IgD-negative memory B cell (primary cell): Measurements from ENCODE around the gene TMED1. TPM values are rescaled to one million over a fixed set of nuclear protein-coding genes. Genes with fewer than 3 reads are reported as not detected.
"Not testable (repeated sequence)": the region's sequence is repeated elsewhere in the genome, so short reads cannot be mapped to it uniquely, and the experiment has no call there.

ENCODE experiments used
- H3K27ac Mint-ChIP-seq, 3 donors: one replicate each; pipeline ENCODE4 v1.8.0; 2020 to 2022; ENCODE audit warnings: mild to moderate bottlenecking in 3 of 3, mixed read lengths in 3 of 3, moderate library complexity in 1 of 3
- H3K27me3 Mint-ChIP-seq: one replicate; pipeline ENCODE4 v1.8.0; 2021; ENCODE audit warnings: mixed read lengths
- H3K36me3 Mint-ChIP-seq: one replicate; pipeline ENCODE4 v1.8.0; 2020; ENCODE audit warnings: mild to moderate bottlenecking, mixed read lengths
- H3K4me1 Mint-ChIP-seq, 3 donors: one replicate each; pipeline ENCODE4 v1.8.0; 2020 to 2022; ENCODE audit warnings: mixed read lengths in 3 of 3, mild to moderate bottlenecking in 1 of 3
- H3K4me3 Mint-ChIP-seq, 4 donors: one replicate each; pipeline ENCODE4 v1.8.0; 2020 to 2022; ENCODE audit warnings: mild to moderate bottlenecking in 4 of 4, mixed read lengths in 4 of 4, moderate library complexity in 3 of 4
- H3K9me3 Mint-ChIP-seq, 3 donors: one replicate each; pipeline ENCODE4 v1.8.0; 2020 to 2021; ENCODE audit warnings: mixed read lengths in 3 of 3, mild to moderate bottlenecking in 1 of 3
- polyA plus RNA-seq: library from polyadenylated mRNA; unstranded; fragments of 300-500 nt; fragmentation: Illumina TruSeq; gene quantifications from one replicate; pipeline ENCODE4 v1.2.3, GENCODE V29; 2021

The TMED1 gene
- polyA plus RNA-seq, 1 donor from 2014 or later, result 26.9 TPM

- peaks cover 4% of the 10 kb centered on the region for H3K36me3 Mint-ChIP-seq
- no peaks in the 10 kb centered on the region for H3K27me3 Mint-ChIP-seq
- H3K27ac Mint-ChIP-seq, result peak overlapping the region; percentile 57 to 92 (median 86)
- H3K4me1 Mint-ChIP-seq, result peaks cover 16 to 27% (median 19%) of the 10 kb centered on the region in 3 donors
- H3K9me3 Mint-ChIP-seq, result no peaks in the 10 kb centered on the region
- peak overlapping the region; percentile 71 to 94 (median 82) for H3K4me3 Mint-ChIP-seq
Measured at GRCh38 chr19:10870501-10870954, 34.5 kb upstream of the TMED1 start.

- not testable (repeated sequence) for H3K9me3 Mint-ChIP-seq, H3K36me3 Mint-ChIP-seq, H3K27me3 Mint-ChIP-seq
- peaks cover 16 to 27% (median 19%) of the 10 kb centered on the region in 3 donors for H3K4me1 Mint-ChIP-seq
- H3K27ac Mint-ChIP-seq, result peak overlapping the region in 2 of 3 donors; percentile 62 to 89
- peak overlapping the region in 3 of 4 donors; percentile 66 to 82 (median 71) for H3K4me3 Mint-ChIP-seq
Measured at GRCh38 chr19:10869872-10870311, 33.9 kb upstream of the TMED1 start.

GRCh38 chr19:10868872-10869547, 33.0 kb upstream of the TMED1 start:
- Mint-ChIP-seq H3K36me3 (peaks cover 3% of the 10 kb centered on the region), H3K4me3 (peak overlapping the region in 3 of 4 donors; percentile 66 to 80 (median 78)), H3K4me1 (peaks cover 20 to 32% (median 24%) of the 10 kb centered on the region in 3 donors), H3K27ac (peak overlapping the region; percentile 67 to 90 (median 83)), H3K9me3 (no peaks in the 10 kb centered on the region), H3K27me3 (no peaks in the 10 kb centered on the region)

- Mint-ChIP-seq H3K27me3 (no peaks in the 10 kb centered on the region), H3K36me3 (no peaks in the 10 kb centered on the region), H3K9me3 (no peaks in the 10 kb centered on the region), H3K4me1 (peaks cover 18 to 25% (median 18%) of the 10 kb centered on the region in 3 donors), H3K4me3 (no peak overlapping the region), H3K27ac (no peak overlapping the region)
Measured at GRCh38 chr19:10866495-10866894, 30.5 kb upstream of the TMED1 start.

GRCh38 chr19:10864538-10864899, 28.5 kb upstream of the TMED1 start:
- Mint-ChIP-seq H3K36me3 (no peaks in the 10 kb centered on the region), H3K4me3 (peak overlapping the region in 3 of 4 donors; percentile 9 to 63 (median 10)), H3K27ac (peak overlapping the region in 1 of 3 donors; percentile 86), H3K9me3 (no peaks in the 10 kb centered on the region), H3K27me3 (no peaks in the 10 kb centered on the region), H3K4me1 (peaks cover 18 to 22% (median 18%) of the 10 kb centered on the region in 3 donors)

GRCh38 chr19:10863107-10863717, 27.2 kb upstream of the TMED1 start:
- H3K27me3 Mint-ChIP-seq, result no peaks in the 10 kb centered on the region
- no peaks in the 10 kb centered on the region for H3K36me3 Mint-ChIP-seq
- H3K27ac Mint-ChIP-seq, result peak overlapping the region in 1 of 3 donors; percentile 78
- H3K4me1 Mint-ChIP-seq, result peaks cover 17 to 18% (median 17%) of the 10 kb centered on the region in 3 donors
- no peaks in the 10 kb centered on the region for H3K9me3 Mint-ChIP-seq
- peak overlapping the region in 2 of 4 donors; percentile 20 to 34 for H3K4me3 Mint-ChIP-seq

GRCh38 chr19:10862561-10863106, 26.6 kb upstream of the TMED1 start:
- Mint-ChIP-seq H3K4me1 (peaks cover 11 to 13% (median 11%) of the 10 kb centered on the region in 3 donors), H3K9me3 (no peaks in the 10 kb centered on the region), H3K27ac (peak overlapping the region in 1 of 3 donors; percentile 78), H3K27me3 (no peaks in the 10 kb centered on the region), H3K36me3 (no peaks in the 10 kb centered on the region), H3K4me3 (peak overlapping the region in 2 of 4 donors; percentile 20 to 34)

- Mint-ChIP-seq H3K4me3 (no peak overlapping the region), H3K4me1 (peaks cover 10 to 11% (median 11%) of the 10 kb centered on the region in 3 donors), H3K36me3 (no peaks in the 10 kb centered on the region), H3K9me3 (no peaks in the 10 kb centered on the region), H3K27me3 (no peaks in the 10 kb centered on the region), H3K27ac (no peak overlapping the region)
Measured at GRCh38 chr19:10861103-10861651, 25.2 kb upstream of the TMED1 start.

- Mint-ChIP-seq H3K27ac (peak overlapping the region; percentile 39 to 53 (median 50)), H3K27me3 (no peaks in the 10 kb centered on the region), H3K9me3 (no peaks in the 10 kb centered on the region), H3K4me1 (peaks cover 3 to 5% (median 5%) of the 10 kb centered on the region in 3 donors), H3K4me3 (peak overlapping the region in 1 of 4 donors; percentile 49), H3K36me3 (no peaks in the 10 kb centered on the region)
Measured at GRCh38 chr19:10858204-10858828, 22.3 kb upstream of the TMED1 start.

- not testable (repeated sequence) for H3K4me1 Mint-ChIP-seq, H3K4me3 Mint-ChIP-seq, H3K36me3 Mint-ChIP-seq, H3K9me3 Mint-ChIP-seq, H3K27me3 Mint-ChIP-seq, H3K27ac Mint-ChIP-seq
Measured at GRCh38 chr19:10856899-10857298, 20.9 kb upstream of the TMED1 start.

- Mint-ChIP-seq H3K36me3 (no peaks in the 10 kb centered on the region), H3K4me1 (peaks cover 0 to under 1% (median under 1%) of the 10 kb centered on the region in 3 donors), H3K27me3 (no peaks in the 10 kb centered on the region), H3K4me3 (no peak overlapping the region), H3K27ac (no peak overlapping the region), H3K9me3 (no peaks in the 10 kb centered on the region)
Measured at GRCh38 chr19:10855879-10856522, 20.0 kb upstream of the TMED1 start.

GRCh38 chr19:10854350-10855089, 18.5 kb upstream of the TMED1 start:
- Mint-ChIP-seq H3K27me3 (peaks cover 5% of the 10 kb centered on the region), H3K27ac (no peak overlapping the region), H3K9me3 (no peaks in the 10 kb centered on the region), H3K4me1 (no peaks in the 10 kb centered on the region), H3K4me3 (no peak overlapping the region), H3K36me3 (no peaks in the 10 kb centered on the region)

GRCh38 chr19:10852941-10853340, 16.9 kb upstream of the TMED1 start:
- Mint-ChIP-seq H3K27ac (no peak overlapping the region), H3K4me1 (peaks cover 0 to 2% (median 2%) of the 10 kb centered on the region in 3 donors), H3K36me3 (no peaks in the 10 kb centered on the region), H3K9me3 (no peaks in the 10 kb centered on the region), H3K4me3 (no peak overlapping the region), H3K27me3 (peaks cover 12% of the 10 kb centered on the region)
